ENCODE data around the gene KDM2A.
"Not testable (repeated sequence)": the region's sequence is repeated elsewhere in the genome, so short reads cannot be mapped to it uniquely, and the experiment has no call there.

KDM2A gene

DNA sequence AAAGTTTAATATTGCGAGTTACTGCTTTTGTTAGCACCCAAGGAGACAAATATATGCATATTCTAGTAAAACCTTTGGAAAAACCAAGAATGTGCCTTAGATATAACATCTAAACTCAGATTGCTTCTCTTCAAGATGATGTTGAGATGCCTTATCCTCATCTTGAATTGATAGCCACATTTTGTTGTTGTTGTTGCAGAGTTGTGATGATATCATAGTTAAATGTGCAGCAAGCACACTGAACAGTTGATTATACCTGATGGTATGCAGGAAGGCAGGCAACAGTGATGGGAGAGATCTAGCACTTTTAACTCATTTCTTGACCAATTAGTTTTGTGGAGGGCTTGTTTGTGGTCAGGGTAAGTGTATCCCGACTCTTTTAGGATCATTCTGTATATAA, 48.0 kb downstream of the KDM2A start:
- H3K4me3 ChIP-seq (ENCODE audit: low read depth in 1 of 2, low read length in 2 of 2): no peak overlapping the region
- DNase-seq: no peak
- no peaks in the 10 kb centered on the region for H3K27me3 ChIP-seq (ENCODE audit: insufficient read depth, low read length, poor library complexity)
- H3K4me1 ChIP-seq (ENCODE audit: insufficient read depth, low read length): no peaks in the 10 kb centered on the region
- no peak overlapping the region for H3K27ac ChIP-seq (ENCODE audit: low read length)
- TF ChIP-seq, protein P1, sequence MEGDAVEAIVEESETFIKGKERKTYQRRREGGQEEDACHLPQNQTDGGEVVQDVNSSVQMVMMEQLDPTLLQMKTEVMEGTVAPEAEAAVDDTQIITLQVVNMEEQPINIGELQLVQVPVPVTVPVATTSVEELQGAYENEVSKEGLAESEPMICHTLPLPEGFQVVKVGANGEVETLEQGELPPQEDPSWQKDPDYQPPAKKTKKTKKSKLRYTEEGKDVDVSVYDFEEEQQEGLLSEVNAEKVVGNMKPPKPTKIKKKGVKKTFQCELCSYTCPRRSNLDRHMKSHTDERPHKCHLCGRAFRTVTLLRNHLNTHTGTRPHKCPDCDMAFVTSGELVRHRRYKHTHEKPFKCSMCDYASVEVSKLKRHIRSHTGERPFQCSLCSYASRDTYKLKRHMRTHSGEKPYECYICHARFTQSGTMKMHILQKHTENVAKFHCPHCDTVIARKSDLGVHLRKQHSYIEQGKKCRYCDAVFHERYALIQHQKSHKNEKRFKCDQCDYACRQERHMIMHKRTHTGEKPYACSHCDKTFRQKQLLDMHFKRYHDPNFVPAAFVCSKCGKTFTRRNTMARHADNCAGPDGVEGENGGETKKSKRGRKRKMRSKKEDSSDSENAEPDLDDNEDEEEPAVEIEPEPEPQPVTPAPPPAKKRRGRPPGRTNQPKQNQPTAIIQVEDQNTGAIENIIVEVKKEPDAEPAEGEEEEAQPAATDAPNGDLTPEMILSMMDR (IDR thresholded peaks at IDR 0.05; ENCODE audit: borderline replicate concordance, extremely low read depth, low read length, poor library complexity, severe bottlenecking): no peak
- no peak for TF ChIP-seq EZH2 (IDR thresholded peaks at IDR 0.05; ENCODE audit: borderline replicate concordance, low read depth, low read length, severe bottlenecking)
- H2AFZ ChIP-seq (ENCODE audit: low read depth, low read length): no peak overlapping the region
- no peak for ATAC-seq (ENCODE audit: insufficient read depth, low read depth)
- H3K9me3 ChIP-seq (ENCODE audit: insufficient read depth, low read length, severe bottlenecking): no peaks in the 10 kb centered on the region
- no peak overlapping the region for H3K9ac ChIP-seq (ENCODE audit: low read depth, low read length)
- peaks cover 99% of the 10 kb centered on the region for H3K79me2 ChIP-seq (ENCODE audit: insufficient read depth, low read length)
- 0 out of 2 replicates have a peak, but pooled peaks cover 10% of the 10 kb centered on the region for H3K36me3 ChIP-seq (ENCODE audit: insufficient read depth, low read length)
- peaks cover 58% of the 10 kb centered on the region for H4K20me1 ChIP-seq (ENCODE audit: insufficient read depth, low read length)
- H3K4me2 ChIP-seq (ENCODE audit: insufficient read depth, low read length): no peak overlapping the region

DNA sequence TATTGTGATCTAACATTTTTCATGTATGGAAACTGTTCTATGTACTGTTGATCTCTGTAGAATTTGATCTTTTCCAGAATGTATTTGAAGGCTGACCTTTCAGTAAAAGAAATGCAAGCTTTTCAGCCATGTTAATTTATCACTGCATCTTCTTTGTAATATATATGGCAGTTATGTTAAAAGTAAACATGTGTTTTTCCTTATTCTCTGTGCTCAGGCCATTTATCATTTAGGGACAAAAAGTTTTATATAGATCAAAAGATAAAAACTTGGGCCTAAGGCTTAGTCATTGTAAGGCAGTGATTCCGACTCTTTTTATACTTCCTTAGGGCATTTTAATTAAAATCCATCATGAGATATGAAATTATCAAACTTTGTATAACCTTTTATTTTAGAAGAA, 48.7 kb downstream of the KDM2A start:
- no peak for TF ChIP-seq EZH2 (IDR thresholded peaks at IDR 0.05; ENCODE audit: borderline replicate concordance, low read depth, low read length, severe bottlenecking)
- TF ChIP-seq, protein P1 (IDR thresholded peaks at IDR 0.05; ENCODE audit: borderline replicate concordance, extremely low read depth, low read length, poor library complexity, severe bottlenecking): no peak
- 0 out of 2 replicates have a peak, but pooled peaks cover 10% of the 10 kb centered on the region for H3K36me3 ChIP-seq (ENCODE audit: insufficient read depth, low read length)
- peaks cover 56% of the 10 kb centered on the region for H4K20me1 ChIP-seq (ENCODE audit: insufficient read depth, low read length)
- DNase-seq (no peak), ATAC-seq (ENCODE audit: insufficient read depth, low read depth) (no peak)
- H3K9ac ChIP-seq (ENCODE audit: low read depth, low read length): no peak overlapping the region
- H3K4me1 ChIP-seq (ENCODE audit: insufficient read depth, low read length): no peaks in the 10 kb centered on the region
- H3K4me2 ChIP-seq (ENCODE audit: insufficient read depth, low read length): no peak overlapping the region
- H3K27ac ChIP-seq (ENCODE audit: low read length): no peak overlapping the region
- H3K79me2 ChIP-seq (ENCODE audit: insufficient read depth, low read length): peaks cover 100% of the 10 kb centered on the region
- no peaks in the 10 kb centered on the region for H3K27me3 ChIP-seq (ENCODE audit: insufficient read depth, low read length, poor library complexity)
- H3K4me3 ChIP-seq (ENCODE audit: low read depth in 1 of 2, low read length in 2 of 2): no peak overlapping the region
- H2AFZ ChIP-seq (ENCODE audit: low read depth, low read length): no peak overlapping the region
- H3K9me3 ChIP-seq (ENCODE audit: insufficient read depth, low read length, severe bottlenecking): no peaks in the 10 kb centered on the region

DNA sequence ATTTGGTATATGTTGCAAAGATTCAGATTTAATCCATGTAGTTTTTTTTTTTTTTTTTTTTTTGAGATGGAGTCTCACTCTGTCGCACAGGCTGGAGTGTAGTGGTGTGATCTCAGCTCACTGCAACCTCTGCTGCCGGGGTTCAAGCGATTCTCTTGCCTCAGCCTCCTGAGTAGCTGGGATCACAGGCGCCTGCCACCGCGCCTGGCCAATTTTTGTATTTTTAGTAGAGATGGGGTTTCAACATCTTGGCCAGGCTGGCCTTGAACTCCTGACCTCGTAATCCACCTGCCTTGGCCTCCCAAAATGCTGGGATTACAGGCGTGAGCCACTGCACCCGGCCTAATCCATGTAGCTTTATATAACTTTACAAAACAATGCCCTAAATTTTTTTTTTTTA, 49.8 kb downstream of the KDM2A start:
- DNase-seq; H3K4me2 ChIP-seq (ENCODE audit: insufficient read depth, low read length); H3K4me1 ChIP-seq (ENCODE audit: insufficient read depth, low read length); H3K27me3 ChIP-seq (ENCODE audit: insufficient read depth, low read length, poor library complexity); ATAC-seq (ENCODE audit: insufficient read depth, low read depth); H3K9ac ChIP-seq (ENCODE audit: low read depth, low read length); H3K27ac ChIP-seq (ENCODE audit: low read length); H3K36me3 ChIP-seq (ENCODE audit: insufficient read depth, low read length); H3K9me3 ChIP-seq (ENCODE audit: insufficient read depth, low read length, severe bottlenecking); H2AFZ ChIP-seq (ENCODE audit: low read depth, low read length); H3K4me3 ChIP-seq (ENCODE audit: low read depth in 1 of 2, low read length in 2 of 2): not testable (repeated sequence)
- peaks cover 99% of the 10 kb centered on the region for H3K79me2 ChIP-seq (ENCODE audit: insufficient read depth, low read length)
- H4K20me1 ChIP-seq (ENCODE audit: insufficient read depth, low read length): peaks cover 56% of the 10 kb centered on the region

DNA sequence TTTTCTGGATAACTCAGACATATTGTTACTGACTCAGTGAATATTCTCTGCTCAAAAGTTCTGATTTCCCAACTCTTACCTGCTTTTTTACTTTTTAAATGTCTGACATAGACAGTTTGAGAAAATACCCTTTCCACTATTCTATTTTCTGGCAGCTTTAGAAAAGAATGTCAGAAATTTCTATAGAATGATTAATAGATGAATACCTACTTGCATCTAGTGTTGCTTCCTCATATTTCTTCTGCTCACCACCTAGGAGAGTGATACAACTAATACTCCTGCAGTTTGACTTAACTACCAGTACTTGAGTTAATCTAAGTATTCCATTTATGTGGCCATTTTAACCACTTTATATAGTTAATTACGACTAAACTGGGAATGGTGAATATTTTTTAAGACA, 55.2 kb downstream of the KDM2A start:
- H3K4me1 ChIP-seq (ENCODE audit: insufficient read depth, low read length): no peaks in the 10 kb centered on the region
- no peak overlapping the region for H3K4me3 ChIP-seq (ENCODE audit: low read depth in 1 of 2, low read length in 2 of 2)
- H2AFZ ChIP-seq (ENCODE audit: low read depth, low read length): no peak overlapping the region
- H3K4me2 ChIP-seq (ENCODE audit: insufficient read depth, low read length): no peak overlapping the region
- peaks cover 96% of the 10 kb centered on the region for H3K79me2 ChIP-seq (ENCODE audit: insufficient read depth, low read length)
- no peak for ATAC-seq (ENCODE audit: insufficient read depth, low read depth)
- no peaks in the 10 kb centered on the region for H3K27me3 ChIP-seq (ENCODE audit: insufficient read depth, low read length, poor library complexity)
- peaks cover 6% of the 10 kb centered on the region; the same call in 1 of the 2 replicates for H3K36me3 ChIP-seq (ENCODE audit: insufficient read depth, low read length)
- no peak overlapping the region for H3K9ac ChIP-seq (ENCODE audit: low read depth, low read length)
- H4K20me1 ChIP-seq (ENCODE audit: insufficient read depth, low read length): peaks cover 56% of the 10 kb centered on the region
- DNase-seq: no peak
- H3K9me3 ChIP-seq (ENCODE audit: insufficient read depth, low read length, severe bottlenecking): no peaks in the 10 kb centered on the region
- TF ChIP-seq, protein P1 (IDR thresholded peaks at IDR 0.05; ENCODE audit: borderline replicate concordance, extremely low read depth, low read length, poor library complexity, severe bottlenecking): no peak
- TF ChIP-seq EZH2 (IDR thresholded peaks at IDR 0.05; ENCODE audit: borderline replicate concordance, low read depth, low read length, severe bottlenecking): no peak
- H3K27ac ChIP-seq (ENCODE audit: low read length): no peak overlapping the region
